HG03439 (cell line): ENCODE results near the gene NT5DC3.

Experiments used
- ATAC-seq: cut with Tn5 transposase; IDR thresholded peaks from one replicate; pipeline ENCODE4 v1.9.1; 2021; ENCODE audit warnings: mild to moderate bottlenecking, moderate library complexity; ENCODE audit not compliant: unreplicated experiment

NT5DC3 gene

GRCh38 chr12:103756443-103756842 lies 84.6 kb downstream of the NT5DC3 start:
- no peak for ATAC-seq

DNA sequence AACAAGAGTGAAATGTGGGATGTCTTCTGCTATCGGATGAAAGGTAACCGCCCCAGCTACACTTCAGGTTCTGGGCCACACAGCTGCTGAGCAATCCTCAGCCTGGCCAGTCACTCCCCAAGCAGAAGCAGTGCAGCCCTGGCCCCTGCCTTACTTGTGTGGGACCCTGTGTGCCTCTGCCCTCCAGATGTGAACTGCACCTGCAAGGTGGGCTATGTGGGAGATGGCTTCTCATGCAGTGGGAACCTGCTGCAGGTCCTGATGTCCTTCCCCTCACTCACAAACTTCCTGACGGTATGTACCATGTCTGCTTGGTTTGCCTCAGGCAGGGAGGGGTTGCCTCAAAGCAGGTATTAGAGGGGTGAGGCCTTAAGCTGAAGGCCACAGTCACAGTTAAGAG lies 85.6 kb downstream of the NT5DC3 start:
- no peak for ATAC-seq

DNA sequence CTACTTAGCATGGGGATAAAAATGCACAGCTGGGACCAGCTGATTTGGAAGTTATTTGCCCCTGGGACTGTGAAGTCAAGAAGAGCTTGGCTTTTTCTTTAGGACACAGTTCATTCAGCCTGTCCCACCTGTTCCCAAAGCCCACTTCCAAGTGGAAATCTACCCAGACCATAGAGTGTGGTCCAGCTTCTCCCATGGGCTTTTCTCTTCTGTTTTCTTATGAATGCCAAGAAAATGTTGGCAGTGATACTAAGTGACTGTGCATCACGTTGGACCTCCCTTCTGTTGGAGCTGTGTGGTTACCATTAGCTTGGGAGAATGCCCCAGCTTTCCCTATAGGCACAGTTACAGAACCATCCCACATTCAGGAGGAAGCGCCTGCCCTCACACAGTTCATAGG lies 89.4 kb downstream of the NT5DC3 start:
- no peak for ATAC-seq

DNA sequence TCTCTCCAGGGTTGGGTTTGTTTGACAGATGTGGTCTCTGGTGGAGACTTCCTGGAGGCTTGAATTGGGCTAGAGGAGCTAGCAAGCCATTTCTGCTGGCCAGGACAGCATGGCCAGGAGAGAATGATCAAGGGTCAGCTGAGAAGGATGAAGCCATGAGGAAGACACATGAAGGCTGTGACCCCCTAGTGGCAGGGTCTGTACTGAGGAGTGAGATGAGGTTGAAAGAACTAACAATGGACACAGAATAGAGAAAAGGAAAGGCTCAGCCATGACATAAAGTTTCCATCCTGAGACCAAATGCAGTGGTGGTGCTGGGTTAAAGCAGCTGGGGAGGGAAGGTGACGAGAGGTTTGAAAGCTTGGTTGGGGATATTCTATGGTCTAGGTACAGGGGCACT lies 89.9 kb downstream of the NT5DC3 start:
- no peak for ATAC-seq

DNA sequence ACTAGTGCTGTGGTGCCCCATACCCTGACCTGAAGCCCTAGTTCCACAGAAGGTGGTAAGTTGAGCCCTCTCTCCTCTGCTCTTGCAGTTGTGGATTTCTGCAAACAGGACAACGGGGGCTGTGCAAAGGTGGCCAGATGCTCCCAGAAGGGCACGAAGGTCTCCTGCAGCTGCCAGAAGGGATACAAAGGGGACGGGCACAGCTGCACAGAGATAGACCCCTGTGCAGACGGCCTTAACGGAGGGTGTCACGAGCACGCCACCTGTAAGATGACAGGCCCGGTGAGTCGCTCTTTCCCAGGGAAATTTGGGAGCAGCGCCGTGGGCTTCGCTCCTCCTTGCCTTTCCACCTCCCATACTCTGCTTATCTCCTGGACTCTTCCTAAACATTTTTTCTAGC lies 92.2 kb downstream of the NT5DC3 start:
- ATAC-seq, result no peak

DNA sequence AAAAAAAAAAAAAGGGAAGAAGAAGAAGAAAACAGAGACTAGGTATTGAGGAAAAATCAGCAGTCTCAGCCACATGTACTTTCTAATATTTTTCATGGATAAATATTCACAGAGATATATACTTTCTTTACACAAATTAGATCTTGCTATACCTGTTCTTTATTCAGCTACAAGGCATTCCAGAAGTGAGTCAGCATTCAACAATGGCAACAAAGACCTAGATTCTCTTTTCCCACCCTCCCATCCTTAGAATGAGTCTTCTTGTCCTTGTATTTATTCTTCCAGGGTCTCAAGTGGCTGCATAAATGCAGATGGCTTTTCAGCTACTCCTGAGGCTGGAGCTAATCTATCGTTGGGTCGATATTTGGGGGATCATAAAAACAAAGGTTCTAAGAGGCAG lies 93.0 kb downstream of the NT5DC3 start:
- ATAC-seq, result no peak

- no peak for ATAC-seq
Measured at GRCh38 chr12:103745962-103746361, 95.1 kb downstream of the NT5DC3 start.

DNA sequence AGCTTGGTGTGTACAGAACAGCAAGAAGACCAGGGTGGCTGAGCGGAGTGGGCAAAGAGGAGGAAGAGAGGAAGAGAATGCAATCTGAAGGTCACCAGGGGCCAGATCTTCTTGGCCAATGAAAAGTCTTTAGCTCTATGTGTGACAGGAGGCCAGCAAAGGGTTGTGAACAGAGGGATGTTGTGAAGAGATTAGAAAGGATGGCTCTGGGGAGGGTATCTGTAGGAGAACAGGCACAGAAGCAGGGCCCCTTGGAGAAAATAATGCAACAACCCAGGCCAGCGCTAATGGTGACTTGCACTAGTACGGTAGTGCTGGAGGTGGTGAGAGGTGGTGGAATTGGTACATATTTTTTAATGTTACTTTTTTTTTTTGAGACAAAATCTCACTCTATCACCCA lies 97.2 kb downstream of the NT5DC3 start:
- ATAC-seq, result no peak

DNA sequence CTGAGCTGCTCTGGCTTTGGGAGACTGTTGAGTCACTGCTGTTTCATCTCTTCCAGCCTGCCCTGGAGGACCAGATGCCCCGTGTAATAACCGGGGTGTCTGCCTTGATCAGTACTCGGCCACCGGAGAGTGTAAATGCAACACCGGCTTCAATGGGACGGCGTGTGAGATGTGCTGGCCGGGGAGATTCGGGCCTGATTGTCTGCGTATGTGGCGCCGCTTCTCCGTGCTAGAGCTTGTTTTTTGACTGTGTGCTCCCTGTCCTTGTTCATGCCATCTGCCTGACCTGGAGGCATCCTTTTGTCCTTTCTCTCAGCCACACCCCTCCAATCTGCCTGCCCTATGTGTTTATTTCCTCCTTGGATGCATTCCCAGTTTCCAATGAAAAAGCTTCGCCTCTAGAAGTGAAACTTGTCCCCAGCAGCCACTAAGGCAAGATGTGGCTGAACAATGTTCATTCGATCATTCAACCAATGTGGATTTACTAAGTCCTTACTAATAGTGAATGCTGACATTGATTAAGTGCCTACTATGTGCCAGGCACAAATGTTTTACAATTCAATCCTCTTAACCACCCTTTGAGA lies 98.6 kb downstream of the NT5DC3 start:
- no peak for ATAC-seq

DNA sequence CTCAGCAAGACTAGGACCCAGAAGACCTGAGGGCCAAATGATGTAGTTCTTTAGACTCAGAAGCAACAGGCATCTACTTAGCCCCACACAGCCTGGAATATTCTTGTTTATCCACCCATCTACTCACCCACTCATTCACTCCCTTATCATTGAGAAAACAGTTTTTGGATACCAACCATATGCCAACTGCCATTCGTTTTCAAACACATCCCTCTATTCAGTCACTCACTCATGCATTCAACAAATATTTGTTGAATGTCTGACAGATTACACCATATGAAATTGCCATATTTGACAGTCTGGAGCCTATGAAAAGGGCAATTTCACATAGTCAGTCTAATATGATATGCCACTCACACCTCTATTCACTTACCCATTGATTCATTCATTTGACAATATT lies 103.2 kb downstream of the NT5DC3 start:
- ATAC-seq, result no peak

GRCh38 chr12:103736572-103736971 lies 104.5 kb downstream of the NT5DC3 start:
- ATAC-seq, result no peak

- ATAC-seq, result no peak
Measured at GRCh38 chr12:103735291-103735690, 105.7 kb downstream of the NT5DC3 start.

- ATAC-seq, result no peak
Measured at GRCh38 chr12:103734863-103735262, 106.2 kb downstream of the NT5DC3 start.

DNA sequence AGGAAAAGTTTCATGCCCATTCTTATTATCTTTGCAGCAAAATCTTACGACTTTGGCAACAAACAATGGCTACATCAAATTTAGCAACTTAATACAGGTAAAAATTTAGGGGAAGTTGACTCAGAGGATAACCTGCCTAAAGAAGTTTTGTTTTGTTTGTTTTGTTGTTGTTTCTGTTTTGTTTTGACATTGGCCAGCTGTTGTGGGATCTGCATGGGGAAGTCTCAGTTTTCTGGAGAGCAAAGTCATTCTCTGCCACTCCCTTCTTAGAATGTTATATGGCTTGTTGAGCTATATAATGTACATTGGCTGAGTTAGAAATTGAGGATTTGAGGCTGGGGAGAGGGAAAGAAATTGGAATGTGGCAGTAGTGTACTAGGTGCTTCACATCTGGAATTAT lies 109.5 kb downstream of the NT5DC3 start:
- ATAC-seq, result no peak

DNA sequence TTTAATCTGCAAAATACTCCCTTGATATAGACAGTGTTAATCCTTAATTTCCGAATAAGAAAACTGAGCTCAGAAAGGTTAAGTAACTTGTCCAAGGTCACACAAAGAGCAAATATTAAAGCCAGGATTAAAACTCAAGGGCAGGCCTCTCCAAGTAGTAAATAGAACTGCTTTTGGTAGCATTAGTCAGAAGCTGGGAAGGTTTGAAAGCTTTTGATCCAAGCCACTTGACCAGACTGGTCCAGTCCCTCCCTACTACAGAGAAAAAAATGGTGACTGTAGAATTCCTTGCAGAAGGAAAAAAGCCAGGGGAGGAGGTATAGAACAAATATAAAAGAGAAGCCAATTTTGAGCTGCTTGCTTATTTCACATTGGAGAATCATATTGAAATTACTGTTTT lies 111.5 kb downstream of the NT5DC3 start:
- ATAC-seq, result no peak

DNA sequence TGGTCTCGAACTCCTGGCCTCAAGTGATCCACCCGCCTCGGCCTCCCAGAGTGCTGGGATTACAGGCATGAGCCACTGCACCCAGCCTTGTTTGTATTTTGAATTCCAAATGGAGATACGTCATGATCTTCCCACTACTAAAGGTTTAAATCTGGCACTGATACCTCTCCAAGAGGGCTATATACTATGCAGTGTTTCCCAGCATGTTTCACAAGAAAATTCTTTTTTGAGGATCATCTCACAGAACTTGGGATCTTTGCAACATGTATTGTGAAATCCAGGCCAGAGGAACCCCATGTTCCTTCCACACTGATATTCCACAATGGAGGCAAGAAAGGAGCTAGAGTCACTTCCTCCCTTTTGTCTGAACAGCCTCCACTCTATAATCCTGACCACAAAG lies 112.7 kb downstream of the NT5DC3 start:
- no peak for ATAC-seq

DNA sequence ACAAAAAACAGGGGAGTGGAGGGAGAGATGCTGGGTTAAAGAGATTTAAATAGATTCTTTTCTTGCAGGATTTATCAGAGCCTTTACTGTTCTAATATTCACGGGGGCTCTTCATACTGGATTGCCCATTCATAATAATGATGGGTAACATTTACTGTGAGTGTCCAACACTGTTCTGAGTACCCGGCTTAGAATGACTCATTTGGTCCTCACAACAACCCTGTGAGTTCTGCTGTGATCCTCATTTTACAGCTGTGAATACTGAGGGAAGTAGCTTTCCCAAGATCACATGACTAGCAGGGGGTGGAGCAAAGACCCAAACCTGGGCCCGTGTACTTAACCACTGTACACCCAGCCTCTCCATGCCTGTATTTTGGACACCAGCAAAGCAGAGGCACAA lies 113.4 kb downstream of the NT5DC3 start:
- no peak for ATAC-seq

DNA sequence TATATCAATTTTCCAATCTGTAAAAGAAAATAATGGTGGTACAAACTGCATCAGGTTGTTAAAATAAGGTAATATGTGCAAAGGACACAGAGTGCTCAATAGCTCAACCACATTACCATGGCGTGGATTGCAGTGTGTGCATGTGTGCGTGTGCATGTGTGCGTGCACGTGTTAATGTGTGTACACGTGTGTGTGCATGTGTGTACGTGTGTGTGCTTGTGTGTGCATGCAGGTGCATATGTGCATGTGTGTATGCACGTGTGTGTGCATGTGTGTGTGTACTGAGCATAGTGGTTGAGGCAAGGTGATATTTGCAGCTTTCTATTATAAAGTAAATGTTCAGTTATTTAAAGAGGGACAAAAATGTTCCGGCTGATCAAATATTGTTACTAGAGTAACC lies 115.6 kb downstream of the NT5DC3 start:
- ATAC-seq, result no peak
